ENCODE data around the gene SLC36A2.

GRCh38 chr5:151270599-151270998 is 76.8 kb downstream of the SLC36A2 start:
- no peak for TF ChIP-seq POLR2AphosphoS5 (IDR thresholded peaks at IDR 0.05; ENCODE audit: low read depth, low read length)
- TF ChIP-seq TAF1 (IDR thresholded peaks at IDR 0.05; ENCODE audit: borderline replicate concordance, low read depth, low read length) = no peak
